Liver (tissue), 9 donors: Measurements from ENCODE around the gene CARD19. TPM values are rescaled to one million over a fixed set of nuclear protein-coding genes. Genes with fewer than 3 reads are reported as not detected.

ENCODE experiments used
- DNase-seq: peaks from one replicate; pipeline ENCODE4 v3.0.0-alpha.2; 2017; ENCODE audit warnings: low spot score
- H3K27ac ChIP-seq, 2 donors: one replicate each; pipeline ENCODE4 v1.7.0; 2013; ENCODE audit warnings: inconsistent platforms in 2 of 2, low read length in 2 of 2, control low read depth in 1 of 2, low read depth in 1 of 2, mild to moderate bottlenecking in 1 of 2
- H3K27me3 ChIP-seq, 4 donors: one replicate each; pipeline versions ENCODE4 v1.6.1 to v1.7.0; 2013; ENCODE audit warnings: low read length in 3 of 4, inconsistent platforms in 1 of 4, mild to moderate bottlenecking in 1 of 4, moderate library complexity in 1 of 4; ENCODE audit not compliant: control insufficient read depth in 4 of 4, insufficient read depth in 4 of 4
- H3K36me3 ChIP-seq, 4 donors: one replicate each; pipeline versions ENCODE4 v1.6.1 to v1.7.0; 2013; ENCODE audit warnings: low read length in 3 of 4, mild to moderate bottlenecking in 3 of 4, low read depth in 1 of 4, moderate library complexity in 1 of 4; ENCODE audit not compliant: control insufficient read depth in 4 of 4, insufficient read depth in 3 of 4
- H3K4me1 ChIP-seq, 4 donors: one replicate each; pipeline versions ENCODE4 v1.6.1 to v1.7.0; 2013; ENCODE audit warnings: low read length in 3 of 4, mild to moderate bottlenecking in 3 of 4, moderate library complexity in 1 of 4; ENCODE audit not compliant: control insufficient read depth in 4 of 4, insufficient read depth in 4 of 4
- H3K4me3 ChIP-seq, 3 donors: one replicate each; pipeline versions ENCODE4 v1.6.1 to v1.7.0; 2013; ENCODE audit warnings: low read length in 3 of 3, control low read depth in 1 of 3, low read depth in 1 of 3, mild to moderate bottlenecking in 1 of 3
- H3K9ac ChIP-seq, 2 donors: one replicate each; pipeline ENCODE4 v1.7.0; 2013; ENCODE audit warnings: low read length in 2 of 2, mild to moderate bottlenecking in 2 of 2, moderate library complexity in 2 of 2, control low read depth in 1 of 2, low read depth in 1 of 2
- H3K9me3 ChIP-seq, 4 donors: one replicate each; pipeline versions ENCODE4 v1.6.1 to v1.7.0; 2013; ENCODE audit warnings: low read length in 3 of 4; ENCODE audit not compliant: control insufficient read depth in 4 of 4
- ATF3 ChIP-seq: IDR thresholded peaks from 2 replicates; pipeline ENCODE4 v1.6.1; 2016; ENCODE audit warnings: antibody characterized with exemption
- JUND ChIP-seq, 2 donors: IDR thresholded peaks; 2 replicates each; pipeline ENCODE4 v1.6.1; 2016; ENCODE audit warnings: antibody characterized with exemption in 2 of 2
- MAX ChIP-seq: IDR thresholded peaks from 2 replicates; pipeline ENCODE4 v1.6.1; 2016; ENCODE audit warnings: antibody characterized with exemption
- NR2F2 ChIP-seq: IDR thresholded peaks from 2 replicates; pipeline ENCODE4 v1.6.1; 2016; ENCODE audit warnings: antibody characterized with exemption
- RAD21 ChIP-seq, 2 donors: IDR thresholded peaks; 2 replicates each; pipeline ENCODE4 v1.6.1; 2016; ENCODE audit warnings: antibody characterized with exemption in 2 of 2, mild to moderate bottlenecking in 2 of 2
- RXRA ChIP-seq, 2 donors: IDR thresholded peaks; 2 replicates each; pipeline ENCODE4 v1.6.1; 2017 to 2018; ENCODE audit warnings: antibody characterized with exemption in 2 of 2, mild to moderate bottlenecking in 1 of 2
- SP1 ChIP-seq: IDR thresholded peaks from 2 replicates; pipeline ENCODE4 v1.6.1; 2018; ENCODE audit warnings: antibody characterized with exemption, mild to moderate bottlenecking
- WGBS: extraction: QIAGEN DNeasy Blood & Tissue Kit; methylation state at CpG from one replicate; pipeline ENCODE4 v1.1.7; 2013; 5-methylcytosine and 5-hydroxymethylcytosine counted together
- polyA plus RNA-seq, 2 donors: library from polyadenylated mRNA; stranded (reverse) in 1 of 2; unstranded in 1 of 2; fragments of 200-250 nt in 1 of 2; fragments of >200 nt in 1 of 2; fragmentation: Nextera tagmentation in 1 of 2; extraction: Ambion mirVana in 1 of 2; gene quantifications; one replicate each; pipeline versions ENCODE4 v1.2.1 to v1.2.3, GENCODE V29; 2013 to 2015
- total RNA-seq, 2 donors: library from RNA; depleted of rRNA; stranded (reverse); fragments of >200 nt; gene quantifications; one replicate each; pipeline ENCODE4 v1.2.3, GENCODE V29; 2014
- TF ChIP-seq, protein P1 (sequence below): IDR thresholded peaks from 2 replicates; pipeline ENCODE4 v1.6.1; 2016; ENCODE audit warnings: antibody characterized with exemption, mild to moderate bottlenecking
- TF ChIP-seq, protein P2 (sequence below): fragments of 150-350 bp; IDR thresholded peaks from 2 replicates; pipeline ENCODE4 v1.5.1; 2017; ENCODE audit warnings: improper control_type of control experiment, low read depth, low read length; ENCODE audit not compliant: missing input control
- donor health status: healthy.
- donor health status: healthy.
- donor health status: healthy.
- donor health status: healthy.
- donor health status: healthy.

CARD19 gene
- total and polyA plus RNA-seq, 4 donors, result 13.0 to 18.2 (median 16.3) TPM

GRCh38 chr9:93154293-93154903 is 58.4 kb downstream of the CARD19 start:
- 84% methylated on average over 14 of the region's 14 CpGs for WGBS
- Histone ChIP-seq H3K36me3 (no peaks in the 10 kb centered on the region), H3K9me3 (no peaks in the 10 kb centered on the region), H3K9ac (no peak overlapping the region), H3K27ac (no peak overlapping the region), H3K4me3 (no peak overlapping the region), H3K4me1 (peaks cover 0 to 8% (median 0%) of the 10 kb centered on the region in 4 donors), H3K27me3 (no peaks in the 10 kb centered on the region)
- DNase-seq, result no peak
- TF ChIP-seq SP1 (no peak), ATF3 (no peak), RAD21 (IDR thresholded peaks at IDR 0.05) (peak in 1 of 2 donors; percentile 44), JUND (IDR thresholded peaks at IDR 0.05) (no peak)
- TF ChIP-seq, protein P1, sequence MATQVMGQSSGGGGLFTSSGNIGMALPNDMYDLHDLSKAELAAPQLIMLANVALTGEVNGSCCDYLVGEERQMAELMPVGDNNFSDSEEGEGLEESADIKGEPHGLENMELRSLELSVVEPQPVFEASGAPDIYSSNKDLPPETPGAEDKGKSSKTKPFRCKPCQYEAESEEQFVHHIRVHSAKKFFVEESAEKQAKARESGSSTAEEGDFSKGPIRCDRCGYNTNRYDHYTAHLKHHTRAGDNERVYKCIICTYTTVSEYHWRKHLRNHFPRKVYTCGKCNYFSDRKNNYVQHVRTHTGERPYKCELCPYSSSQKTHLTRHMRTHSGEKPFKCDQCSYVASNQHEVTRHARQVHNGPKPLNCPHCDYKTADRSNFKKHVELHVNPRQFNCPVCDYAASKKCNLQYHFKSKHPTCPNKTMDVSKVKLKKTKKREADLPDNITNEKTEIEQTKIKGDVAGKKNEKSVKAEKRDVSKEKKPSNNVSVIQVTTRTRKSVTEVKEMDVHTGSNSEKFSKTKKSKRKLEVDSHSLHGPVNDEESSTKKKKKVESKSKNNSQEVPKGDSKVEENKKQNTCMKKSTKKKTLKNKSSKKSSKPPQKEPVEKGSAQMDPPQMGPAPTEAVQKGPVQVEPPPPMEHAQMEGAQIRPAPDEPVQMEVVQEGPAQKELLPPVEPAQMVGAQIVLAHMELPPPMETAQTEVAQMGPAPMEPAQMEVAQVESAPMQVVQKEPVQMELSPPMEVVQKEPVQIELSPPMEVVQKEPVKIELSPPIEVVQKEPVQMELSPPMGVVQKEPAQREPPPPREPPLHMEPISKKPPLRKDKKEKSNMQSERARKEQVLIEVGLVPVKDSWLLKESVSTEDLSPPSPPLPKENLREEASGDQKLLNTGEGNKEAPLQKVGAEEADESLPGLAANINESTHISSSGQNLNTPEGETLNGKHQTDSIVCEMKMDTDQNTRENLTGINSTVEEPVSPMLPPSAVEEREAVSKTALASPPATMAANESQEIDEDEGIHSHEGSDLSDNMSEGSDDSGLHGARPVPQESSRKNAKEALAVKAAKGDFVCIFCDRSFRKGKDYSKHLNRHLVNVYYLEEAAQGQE, result no peak
- TF ChIP-seq, protein P2, sequence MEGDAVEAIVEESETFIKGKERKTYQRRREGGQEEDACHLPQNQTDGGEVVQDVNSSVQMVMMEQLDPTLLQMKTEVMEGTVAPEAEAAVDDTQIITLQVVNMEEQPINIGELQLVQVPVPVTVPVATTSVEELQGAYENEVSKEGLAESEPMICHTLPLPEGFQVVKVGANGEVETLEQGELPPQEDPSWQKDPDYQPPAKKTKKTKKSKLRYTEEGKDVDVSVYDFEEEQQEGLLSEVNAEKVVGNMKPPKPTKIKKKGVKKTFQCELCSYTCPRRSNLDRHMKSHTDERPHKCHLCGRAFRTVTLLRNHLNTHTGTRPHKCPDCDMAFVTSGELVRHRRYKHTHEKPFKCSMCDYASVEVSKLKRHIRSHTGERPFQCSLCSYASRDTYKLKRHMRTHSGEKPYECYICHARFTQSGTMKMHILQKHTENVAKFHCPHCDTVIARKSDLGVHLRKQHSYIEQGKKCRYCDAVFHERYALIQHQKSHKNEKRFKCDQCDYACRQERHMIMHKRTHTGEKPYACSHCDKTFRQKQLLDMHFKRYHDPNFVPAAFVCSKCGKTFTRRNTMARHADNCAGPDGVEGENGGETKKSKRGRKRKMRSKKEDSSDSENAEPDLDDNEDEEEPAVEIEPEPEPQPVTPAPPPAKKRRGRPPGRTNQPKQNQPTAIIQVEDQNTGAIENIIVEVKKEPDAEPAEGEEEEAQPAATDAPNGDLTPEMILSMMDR, result peak; percentile 37

DNA sequence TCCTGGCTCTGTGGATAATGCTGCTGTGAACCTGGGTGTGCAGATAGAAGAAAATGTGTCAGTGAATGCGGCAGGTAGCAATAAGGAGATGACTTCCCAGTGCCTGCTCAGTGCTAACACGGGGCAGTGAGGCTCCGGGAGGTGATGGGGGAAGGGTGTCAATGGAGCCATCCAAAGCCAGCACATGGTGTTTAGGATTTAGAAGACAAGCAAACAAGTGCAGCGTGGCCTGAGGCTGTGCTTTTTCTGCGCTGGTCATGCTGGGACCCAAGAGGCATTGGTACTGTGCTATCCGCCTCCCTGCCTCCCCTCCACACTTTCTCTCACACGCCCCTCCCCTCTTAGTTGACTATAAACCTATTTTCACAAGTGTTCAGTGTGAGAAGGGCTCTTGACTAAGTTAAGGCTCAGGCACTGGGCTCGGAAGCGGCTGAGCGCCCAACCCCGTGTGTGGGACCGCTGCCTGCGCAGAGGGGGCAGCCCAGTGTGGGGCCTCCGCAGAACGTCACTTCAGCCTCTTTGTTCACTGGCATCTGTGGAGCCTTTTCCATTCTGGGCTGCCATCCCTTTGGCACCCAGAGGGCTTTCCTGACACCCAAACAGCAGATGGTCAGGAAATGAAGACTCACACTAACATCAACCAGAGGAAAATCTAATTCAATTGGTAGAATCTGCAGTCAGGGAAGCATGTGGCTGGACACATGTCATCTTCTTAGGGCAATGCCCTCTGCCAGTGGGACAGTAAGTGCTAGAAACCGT is 59.9 kb downstream of the CARD19 start:
- no peak overlapping the region for H3K9ac ChIP-seq
- H3K9me3 ChIP-seq, result no peaks in the 10 kb centered on the region
- DNase-seq, result no peak
- 90% methylated on average over 16 of the region's 16 CpGs for WGBS
- no peak overlapping the region for H3K27ac ChIP-seq
- TF ChIP-seq MAX, result peak; percentile 75
- TF ChIP-seq NR2F2, result no peak
- peak in 1 of 2 donors; percentile 6 for TF ChIP-seq RAD21 (IDR thresholded peaks at IDR 0.05)
- peak; percentile 91 to 93 for TF ChIP-seq RXRA (IDR thresholded peaks at IDR 0.05)
- peak; percentile 67 for TF ChIP-seq SP1
- no peaks in the 10 kb centered on the region for H3K36me3 ChIP-seq
- no peaks in the 10 kb centered on the region for H3K27me3 ChIP-seq
- H3K4me1 ChIP-seq, result peaks cover 0 to 8% (median 0%) of the 10 kb centered on the region in 4 donors
- no peak overlapping the region for H3K4me3 ChIP-seq
